Kidney (tissue), 14 donors: Measurements from ENCODE around the gene SMIM23. TPM values are rescaled to one million over a fixed set of nuclear protein-coding genes. Genes with fewer than 3 reads are reported as not detected.

ENCODE experiments used
- DNase-seq, 5 donors: peaks; one replicate each; pipeline ENCODE4 v3.0.0-alpha.2; 2013 to 2020
- FAIRE-seq: peaks from 2 replicates; lab custom pipeline; 2012; peaks lifted over from hg19 to GRCh38; lab: Jason Lieb, UNC
- H3K27ac ChIP-seq, 2 donors: one replicate each; pipeline ENCODE4 v1.7.0; 2013; ENCODE audit warnings: low read depth in 2 of 2, low read length in 2 of 2, inconsistent platforms in 1 of 2
- H3K27me3 ChIP-seq: one replicate; pipeline ENCODE4 v1.7.1; 2013; ENCODE audit warnings: low read length, inconsistent platforms; ENCODE audit not compliant: control insufficient read depth, insufficient read depth
- H3K36me3 ChIP-seq, 3 donors: one replicate each; pipeline versions ENCODE4 v1.7.0 to v1.7.1; 2013; ENCODE audit warnings: low read length in 3 of 3, control low read depth in 1 of 3, inconsistent platforms in 1 of 3; ENCODE audit not compliant: insufficient read depth in 3 of 3, control insufficient read depth in 2 of 3
- H3K4me1 ChIP-seq, 3 donors: one replicate each; pipeline versions ENCODE4 v1.7.0 to v1.7.1; 2013; ENCODE audit warnings: low read length in 3 of 3, inconsistent platforms in 1 of 3, low read depth in 1 of 3; ENCODE audit not compliant: control insufficient read depth in 2 of 3, insufficient read depth in 2 of 3
- H3K4me3 ChIP-seq, 3 donors: one replicate each; pipeline versions ENCODE4 v1.7.0 to v1.8.1; 2013; ENCODE audit warnings: low read length in 3 of 3, control low read depth in 1 of 3, inconsistent platforms in 1 of 3
- H3K9ac ChIP-seq, 3 donors: one replicate each; pipeline versions ENCODE4 v1.7.0 to v1.7.1; 2013; ENCODE audit warnings: low read length in 3 of 3, control low read depth in 1 of 3, inconsistent platforms in 1 of 3
- H3K9me3 ChIP-seq, 3 donors: one replicate each; pipeline versions ENCODE4 v1.7.0 to v1.7.1; 2013; ENCODE audit warnings: low read length in 3 of 3, control low read depth in 1 of 3, inconsistent platforms in 1 of 3; ENCODE audit not compliant: control insufficient read depth in 2 of 3, insufficient read depth in 1 of 3
- intact Hi-C: fragments of 100-400 bp; cut with DNase I; formaldehyde crosslinking; loops from one replicate; pipeline ENCODE4 v1.11.1; 2022
- polyA plus RNA-seq: library from polyadenylated mRNA; stranded (reverse); fragments of 350-450 nt; fragmentation: Illumina TruSeq; extraction: RNeasy Lipid Tissue Mini Kit (QIAGEN cat#74804); gene quantifications from one replicate; pipeline ENCODE4 v1.2.3, GENCODE V29; 2014; ENCODE audit warnings: low read depth, low replicate concordance; ENCODE audit not compliant: insufficient read depth
- total RNA-seq: library from RNA; stranded (reverse); fragmentation: NEBNext Ultra II Directional; extraction: Animal tissue kit (Norgen Biotek cat#: 25700); gene quantifications from one replicate; pipeline ENCODE4 v1.2.1, GENCODE V29; 2021
- TF ChIP-seq, protein P1 (sequence below): IDR thresholded peaks from 3 replicates; pipeline ENCODE4 v1.5.1; 2012; ENCODE audit warnings: mild to moderate bottlenecking, moderate library complexity, borderline replicate concordance; ENCODE audit not compliant: insufficient read depth; ENCODE audit errors: extremely low read depth
- donor health status: control.
- donor health status: control.
- donor health status: control.
- donor health status: control.
- donor health status: control.
- donor health status: DM: yes; HTN: yes; CAD: no.
- donor health status: Normal renal cell carcinoma (clear cell type).

Gene SMIM23
- total and polyA plus RNA-seq, 2 donors from 2014 or later = not detected

- no peak for FAIRE-seq
- H3K9me3 ChIP-seq = no peaks in the 10 kb centered on the region
These were observed 2.6 kb upstream of the SMIM23 start for GRCh38 chr5:171783051-171783450.

DNA sequence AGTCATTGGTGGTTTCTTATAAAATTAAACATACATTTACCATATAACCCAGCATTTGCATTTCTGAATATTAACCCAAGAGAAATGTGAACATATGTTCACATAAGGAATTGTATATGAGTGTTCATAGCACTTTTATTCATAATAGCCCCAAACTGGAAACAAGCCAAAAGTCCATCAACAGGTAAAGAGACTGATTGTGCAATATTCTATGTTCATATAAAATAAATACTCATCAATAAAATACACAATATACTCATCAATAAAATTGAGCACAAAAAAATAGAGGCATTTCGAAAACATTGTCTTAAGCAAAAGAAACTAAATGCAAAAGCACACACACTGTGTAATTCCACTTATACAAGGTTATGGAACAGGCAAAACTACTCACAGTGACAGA lies 3.7 kb downstream of the SMIM23 start:
- Histone ChIP-seq H3K9me3 (no peaks in the 10 kb centered on the region), H3K36me3 (no peaks in the 10 kb centered on the region), H3K27ac (no peak overlapping the region), H3K4me1 (no peaks in the 10 kb centered on the region), H3K27me3 (no peaks in the 10 kb centered on the region), H3K9ac (no peak overlapping the region), H3K4me3 (no peak overlapping the region)
- no peak for FAIRE-seq
- no peak for DNase-seq
- intact Hi-C loops = no loop called here
- TF ChIP-seq, protein P1, sequence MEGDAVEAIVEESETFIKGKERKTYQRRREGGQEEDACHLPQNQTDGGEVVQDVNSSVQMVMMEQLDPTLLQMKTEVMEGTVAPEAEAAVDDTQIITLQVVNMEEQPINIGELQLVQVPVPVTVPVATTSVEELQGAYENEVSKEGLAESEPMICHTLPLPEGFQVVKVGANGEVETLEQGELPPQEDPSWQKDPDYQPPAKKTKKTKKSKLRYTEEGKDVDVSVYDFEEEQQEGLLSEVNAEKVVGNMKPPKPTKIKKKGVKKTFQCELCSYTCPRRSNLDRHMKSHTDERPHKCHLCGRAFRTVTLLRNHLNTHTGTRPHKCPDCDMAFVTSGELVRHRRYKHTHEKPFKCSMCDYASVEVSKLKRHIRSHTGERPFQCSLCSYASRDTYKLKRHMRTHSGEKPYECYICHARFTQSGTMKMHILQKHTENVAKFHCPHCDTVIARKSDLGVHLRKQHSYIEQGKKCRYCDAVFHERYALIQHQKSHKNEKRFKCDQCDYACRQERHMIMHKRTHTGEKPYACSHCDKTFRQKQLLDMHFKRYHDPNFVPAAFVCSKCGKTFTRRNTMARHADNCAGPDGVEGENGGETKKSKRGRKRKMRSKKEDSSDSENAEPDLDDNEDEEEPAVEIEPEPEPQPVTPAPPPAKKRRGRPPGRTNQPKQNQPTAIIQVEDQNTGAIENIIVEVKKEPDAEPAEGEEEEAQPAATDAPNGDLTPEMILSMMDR = no peak

More at GRCh38 chr5:171783051-171783450, 2.6 kb upstream of the SMIM23 start:
- no peaks in the 10 kb centered on the region for H3K4me1 ChIP-seq
- no peak overlapping the region for H3K4me3 ChIP-seq
- no peak for DNase-seq
- TF ChIP-seq, protein P1 = no peak
- no peaks in the 10 kb centered on the region for H3K27me3 ChIP-seq
- H3K27ac ChIP-seq = no peak overlapping the region
- intact Hi-C loops = no loop called here
- no peak overlapping the region for H3K9ac ChIP-seq
- no peaks in the 10 kb centered on the region for H3K36me3 ChIP-seq

DNA sequence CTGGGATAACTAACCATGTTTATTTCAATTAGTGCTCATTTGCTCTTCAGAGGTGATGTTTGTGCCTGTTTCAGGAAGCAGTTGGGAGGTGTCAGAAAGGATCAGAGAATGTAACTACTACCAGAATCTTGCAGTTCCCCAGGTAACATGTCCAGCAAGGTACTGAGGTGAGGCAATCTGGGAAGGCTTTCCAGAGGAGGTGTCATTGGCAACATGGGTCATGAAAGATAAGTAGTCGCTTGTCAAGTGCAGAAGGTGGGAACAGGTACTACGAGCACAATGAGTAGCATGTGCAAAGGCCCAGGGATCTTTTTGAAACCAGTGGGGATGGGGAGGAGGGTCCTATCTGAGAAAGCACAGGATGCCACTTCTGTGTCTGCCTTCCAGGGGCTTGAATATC lies 4.8 kb downstream of the SMIM23 start:
- H3K4me1 ChIP-seq = no peaks in the 10 kb centered on the region
- H3K27me3 ChIP-seq = no peaks in the 10 kb centered on the region
- no peaks in the 10 kb centered on the region for H3K9me3 ChIP-seq
- no peaks in the 10 kb centered on the region for H3K36me3 ChIP-seq
- intact Hi-C loops = no loop called here
- TF ChIP-seq, protein P1 = no peak
- H3K4me3 ChIP-seq = no peak overlapping the region
- H3K9ac ChIP-seq = no peak overlapping the region
- DNase-seq (no peak), FAIRE-seq (no peak)
- no peak overlapping the region for H3K27ac ChIP-seq

DNA sequence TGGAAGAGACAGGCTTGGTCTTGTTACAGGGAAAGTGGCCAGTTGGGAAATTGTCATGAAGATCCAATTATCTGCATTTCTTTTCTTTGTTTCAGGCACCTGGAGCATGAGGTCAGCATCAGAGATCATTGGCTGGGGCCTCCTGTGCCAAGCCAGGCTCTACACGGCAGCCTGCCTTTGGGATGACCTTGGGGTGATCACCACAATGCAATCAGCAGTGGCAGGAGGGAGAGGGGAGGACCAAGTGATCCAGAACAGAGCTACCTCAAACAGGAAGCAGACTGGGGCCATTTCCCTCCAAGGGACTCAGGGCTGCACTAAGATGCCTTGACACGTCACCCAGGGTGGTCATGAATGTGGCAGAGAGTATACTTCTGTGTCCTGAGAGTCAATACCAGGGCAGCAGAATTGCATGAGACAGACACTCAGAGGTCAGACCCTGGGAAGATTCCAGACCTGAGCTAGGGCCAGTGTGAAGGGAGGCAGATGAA lies 8.9 kb downstream of the SMIM23 start:
- Histone ChIP-seq H3K4me1 (no peaks in the 10 kb centered on the region), H3K4me3 (no peak overlapping the region), H3K36me3 (no peaks in the 10 kb centered on the region), H3K9ac (no peak overlapping the region), H3K27ac (no peak overlapping the region), H3K27me3 (no peaks in the 10 kb centered on the region), H3K9me3 (no peaks in the 10 kb centered on the region)
- FAIRE-seq = no peak
- TF ChIP-seq, protein P1 = no peak
- DNase-seq = no peak
- intact Hi-C loops = no loop called here
